CD4-positive, alpha-beta memory T cell (primary cell): ENCODE results near the gene CCSER1. TPM values are rescaled to one million over a fixed set of nuclear protein-coding genes. Genes with fewer than 3 reads are reported as not detected.

Experiments used
- CTCF ChIA-PET: fragments of 350-600 bp; sonication (Branson Sonifier 250); formaldehyde crosslinking; loops from one replicate; lab custom pipeline; 2021; ENCODE audit warnings: inconsistent platforms; ENCODE audit not compliant: partially characterized antibody; lab: Charles Lee
- POLR2A ChIA-PET: fragments of 350-600 bp; sonication (Branson Sonifier 250); formaldehyde crosslinking; loops from one replicate; lab custom pipeline; 2021; ENCODE audit not compliant: partially characterized antibody; lab: Charles Lee
- DNase-seq, 5 donors: peaks; one replicate each; pipeline versions ENCODE4 v3.0.0 to v3.0.0-alpha.2; 2020 to 2022; ENCODE audit warnings: mixed read lengths in 1 of 5
- H3K27ac ChIP-seq: one replicate; pipeline ENCODE4 v1.7.0; 2013; ENCODE audit warnings: low read depth, low read length
- H3K27me3 ChIP-seq: 2 replicates; pipeline ENCODE4 v1.7.0; 2013; ENCODE audit warnings: mild to moderate bottlenecking, low read length, moderate library complexity; ENCODE audit not compliant: insufficient read depth
- H3K36me3 ChIP-seq: 2 replicates; pipeline ENCODE4 v1.7.0; 2013; ENCODE audit warnings: mild to moderate bottlenecking, low read length, moderate library complexity; ENCODE audit not compliant: insufficient read depth
- H3K4me1 ChIP-seq: 2 replicates; pipeline ENCODE4 v1.7.0; 2013; ENCODE audit warnings: mild to moderate bottlenecking, low read length, moderate library complexity; ENCODE audit not compliant: insufficient read depth
- H3K4me3 ChIP-seq, 2 donors: one replicate each; pipeline ENCODE4 v1.7.0; 2013; ENCODE audit warnings: low read length in 2 of 2, mild to moderate bottlenecking in 1 of 2
- H3K9me3 ChIP-seq, 2 donors: one replicate each; pipeline ENCODE4 v1.7.0; 2013; ENCODE audit warnings: low read length in 2 of 2, control low read depth in 1 of 2; ENCODE audit not compliant: control insufficient read depth in 1 of 2
- H3K27ac Mint-ChIP-seq, 7 donors: one replicate each; pipeline ENCODE4 v1.8.0; 2020 to 2021; ENCODE audit warnings: mixed read lengths in 7 of 7, mild to moderate bottlenecking in 6 of 7, inconsistent platforms in 3 of 7, moderate library complexity in 3 of 7
- H3K27me3 Mint-ChIP-seq, 2 donors: one replicate each; pipeline ENCODE4 v1.8.0; 2020 to 2021; ENCODE audit warnings: mixed read lengths in 2 of 2
- H3K36me3 Mint-ChIP-seq, 2 donors: one replicate each; pipeline ENCODE4 v1.8.0; 2020 to 2021; ENCODE audit warnings: mixed read lengths in 2 of 2, inconsistent platforms in 1 of 2, mild to moderate bottlenecking in 1 of 2
- H3K4me1 Mint-ChIP-seq, 4 donors: one replicate each; pipeline ENCODE4 v1.8.0; 2020 to 2021; ENCODE audit warnings: mixed read lengths in 4 of 4, mild to moderate bottlenecking in 1 of 4
- H3K4me3 Mint-ChIP-seq, 8 donors: one replicate each; pipeline ENCODE4 v1.8.0; 2020 to 2021; ENCODE audit warnings: mixed read lengths in 8 of 8, mild to moderate bottlenecking in 7 of 8, moderate library complexity in 6 of 8, inconsistent platforms in 3 of 8
- H3K9me3 Mint-ChIP-seq, 8 donors: one replicate each; pipeline ENCODE4 v1.8.0; 2020 to 2021; ENCODE audit warnings: mixed read lengths in 8 of 8, mild to moderate bottlenecking in 5 of 8, inconsistent platforms in 3 of 8, moderate library complexity in 1 of 8
- intact Hi-C: fragments of 100-400 bp; cut with micrococcal nuclease; formaldehyde crosslinking; loops from one replicate; pipeline ENCODE4 v1.15.1; 2023
- polyA plus RNA-seq, 2 donors: library from polyadenylated mRNA; unstranded; fragments of 300-500 nt; fragmentation: Illumina TruSeq; gene quantifications; one replicate each; pipeline ENCODE4 v1.2.3, GENCODE V29; 2021
- total RNA-seq, 2 experiments: library from RNA; stranded (reverse); gene quantifications; one replicate each; pipeline ENCODE4 v1.2.3, GENCODE V29; 2021

CCSER1 gene
- total and polyA plus RNA-seq, 4 experiments from 2014 or later, result 0.47 to 2.0 (median 1.7) TPM; not detected in 1

DNA sequence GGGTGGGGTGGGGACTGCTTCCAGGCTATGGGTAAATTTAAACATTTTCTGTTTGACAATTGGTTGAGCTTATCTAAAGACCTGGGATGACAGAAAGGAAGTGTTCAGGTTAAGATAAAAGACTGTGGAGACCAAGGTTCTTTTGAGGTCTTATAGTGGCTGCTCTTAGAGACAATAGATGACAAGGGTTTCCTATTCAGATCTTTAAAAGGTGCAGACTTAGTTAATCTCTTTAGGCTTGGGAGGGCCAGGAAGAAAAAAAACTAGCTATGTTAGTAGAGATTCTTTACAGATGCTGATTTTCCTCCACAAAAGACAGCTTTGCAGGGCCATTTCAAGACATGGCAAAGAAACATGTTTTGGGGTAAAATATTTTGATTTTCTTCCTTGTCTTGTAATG lies 972.5 kb downstream of the CCSER1 start:
- Histone ChIP-seq H3K4me1 (no peaks in the 10 kb centered on the region), H3K36me3 (no peaks in the 10 kb centered on the region), H3K4me3 (no peak overlapping the region), H3K27me3 (no peaks in the 10 kb centered on the region), H3K9me3 (no peaks in the 10 kb centered on the region), H3K27ac (no peak overlapping the region)
- no peak for DNase-seq
- Mint-ChIP-seq H3K4me1 (no peaks in the 10 kb centered on the region), H3K9me3 (peaks cover 2 to 24% (median 11%) of the 10 kb centered on the region in 8 donors), H3K27ac (no peak overlapping the region), H3K36me3 (no peaks in the 10 kb centered on the region), H3K27me3 (no peaks in the 10 kb centered on the region), H3K4me3 (no peak overlapping the region)
- intact Hi-C loops, result no loop called here
- ChIA-PET CTCF (no interaction called here), POLR2A (no interaction called here)

DNA sequence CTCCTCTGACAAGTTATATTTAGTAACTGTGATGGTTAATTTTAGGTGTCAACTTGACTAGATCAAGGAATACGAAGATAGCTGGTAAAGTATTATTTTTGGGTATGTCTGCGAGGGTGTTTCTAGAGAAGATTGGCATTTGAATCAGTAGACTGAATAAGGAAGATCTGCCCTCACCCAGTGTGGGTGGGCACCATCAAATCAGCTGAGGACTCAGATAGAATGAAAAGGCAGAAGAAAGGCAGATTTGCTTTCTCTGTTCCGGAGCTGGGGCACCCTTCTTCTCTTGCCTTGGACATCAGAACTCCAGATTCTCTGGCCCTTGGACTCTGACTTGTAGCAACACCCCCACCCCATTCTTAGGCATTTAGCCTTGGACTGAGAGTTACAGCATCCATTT lies 981.6 kb downstream of the CCSER1 start:
- H3K27ac Mint-ChIP-seq, result no peak overlapping the region

DNA sequence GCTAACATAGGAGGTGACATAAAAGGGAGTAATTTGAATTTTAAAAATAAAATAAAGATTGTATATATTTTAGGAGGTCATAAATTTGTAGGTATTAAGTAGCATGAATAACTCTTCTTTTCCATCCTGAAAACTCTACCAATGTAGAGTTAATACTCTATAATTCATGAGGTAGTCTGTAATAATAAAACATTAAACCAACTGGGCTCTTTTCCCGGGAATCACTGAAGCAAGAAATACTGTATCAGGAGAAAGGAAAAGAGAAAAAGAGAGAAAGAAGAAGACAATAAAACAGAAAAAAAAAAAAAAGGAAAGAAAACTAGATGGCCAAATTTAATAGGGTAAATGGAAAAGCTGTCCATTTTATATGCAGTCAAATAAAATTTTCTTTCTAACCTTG lies 984.4 kb downstream of the CCSER1 start:
- H3K9me3 ChIP-seq, result no peaks in the 10 kb centered on the region
- Mint-ChIP-seq H3K9me3 (peaks cover 2 to 10% (median 6%) of the 10 kb centered on the region in 8 donors), H3K27ac (no peak overlapping the region), H3K36me3 (no peaks in the 10 kb centered on the region), H3K27me3 (no peaks in the 10 kb centered on the region), H3K4me3 (no peak overlapping the region), H3K4me1 (no peaks in the 10 kb centered on the region)
- POLR2A ChIA-PET, result no interaction called here
- CTCF ChIA-PET, result no interaction called here
- no peaks in the 10 kb centered on the region for H3K27me3 ChIP-seq
- H3K4me1 ChIP-seq, result no peaks in the 10 kb centered on the region
- H3K27ac ChIP-seq, result no peak overlapping the region
- no peak for DNase-seq
- H3K4me3 ChIP-seq, result no peak overlapping the region
- no peaks in the 10 kb centered on the region for H3K36me3 ChIP-seq
- intact Hi-C loops, result no loop called here

More for the DNA sequence above, 981.6 kb downstream of the CCSER1 start:
- POLR2A ChIA-PET, result no interaction called here
- CTCF ChIA-PET, result no interaction called here
- Histone ChIP-seq H3K9me3 (no peaks in the 10 kb centered on the region), H3K4me1 (no peaks in the 10 kb centered on the region), H3K36me3 (no peaks in the 10 kb centered on the region), H3K4me3 (no peak overlapping the region), H3K27me3 (no peaks in the 10 kb centered on the region), H3K27ac (no peak overlapping the region)
- DNase-seq, result no peak
- Mint-ChIP-seq H3K4me1 (no peaks in the 10 kb centered on the region), H3K9me3 (peaks cover 4 to 23% (median 14%) of the 10 kb centered on the region in 8 donors), H3K36me3 (peaks cover 0 to 1% of the 10 kb centered on the region in 2 donors), H3K4me3 (no peak overlapping the region), H3K27me3 (no peaks in the 10 kb centered on the region)
- intact Hi-C loops, result no loop called here

DNA sequence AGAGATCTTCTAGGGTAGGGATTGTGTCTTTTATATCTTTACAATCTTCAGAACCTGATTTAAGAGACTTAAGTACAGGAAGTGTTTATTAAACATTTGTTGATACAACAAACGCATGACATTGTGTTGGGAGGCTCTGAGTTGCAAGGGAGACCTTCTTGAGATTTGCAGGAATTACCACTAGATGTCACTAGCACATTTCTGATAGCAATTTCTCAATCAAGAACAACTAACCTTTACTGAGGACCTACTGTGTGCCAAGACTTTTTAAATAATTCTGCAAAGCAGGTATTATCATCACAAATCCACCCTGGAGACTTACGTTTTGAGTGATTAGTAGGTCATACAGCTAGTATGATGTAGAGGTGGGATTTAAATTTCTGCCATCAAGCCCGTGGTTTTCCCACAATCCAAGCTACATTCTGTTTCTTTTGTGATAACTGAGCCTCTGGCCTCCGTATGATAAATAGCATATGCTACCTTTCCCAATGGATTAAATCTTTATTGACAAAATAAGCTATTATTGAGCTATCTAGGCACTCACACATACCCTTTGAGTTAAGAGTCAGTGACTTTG lies 986.0 kb downstream of the CCSER1 start:
- Histone ChIP-seq H3K27ac (no peak overlapping the region), H3K9me3 (no peaks in the 10 kb centered on the region), H3K4me1 (no peaks in the 10 kb centered on the region), H3K36me3 (no peaks in the 10 kb centered on the region), H3K4me3 (no peak overlapping the region), H3K27me3 (no peaks in the 10 kb centered on the region)
- CTCF ChIA-PET, result no interaction called here
- Mint-ChIP-seq H3K27ac (no peak overlapping the region), H3K4me1 (no peaks in the 10 kb centered on the region), H3K4me3 (no peak overlapping the region), H3K27me3 (no peaks in the 10 kb centered on the region), H3K36me3 (no peaks in the 10 kb centered on the region), H3K9me3 (peaks cover 0 to 7% (median 3%) of the 10 kb centered on the region in 8 donors)
- POLR2A ChIA-PET, result no interaction called here
- no peak for DNase-seq
- intact Hi-C loops, result no loop called here

DNA sequence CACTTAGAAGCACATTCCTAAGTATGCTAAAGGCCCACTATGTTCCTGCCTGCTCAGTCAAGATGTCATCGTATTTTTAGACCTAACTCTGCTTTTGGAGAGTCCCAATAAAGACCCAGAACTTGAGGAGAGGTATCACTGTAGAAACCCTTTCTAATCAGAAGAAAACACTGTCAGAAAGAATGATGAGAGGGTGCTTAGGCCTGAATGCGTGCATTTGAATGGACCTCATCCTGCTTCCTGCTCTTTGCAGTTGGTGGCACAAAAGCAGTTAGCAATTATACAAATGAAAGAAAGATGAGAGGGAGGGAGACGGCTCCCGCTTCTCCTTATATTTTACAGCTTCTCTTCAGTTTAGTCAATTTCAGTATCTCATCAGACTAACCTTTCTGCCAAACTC lies 987.2 kb downstream of the CCSER1 start:
- no peaks in the 10 kb centered on the region for H3K9me3 ChIP-seq
- intact Hi-C loops, result no loop called here
- DNase-seq, result no peak
- H3K4me1 ChIP-seq, result no peaks in the 10 kb centered on the region
- CTCF ChIA-PET, result no interaction called here
- Mint-ChIP-seq H3K36me3 (no peaks in the 10 kb centered on the region), H3K4me3 (no peak overlapping the region), H3K9me3 (peaks cover 0 to 7% (median 3%) of the 10 kb centered on the region in 8 donors), H3K27me3 (no peaks in the 10 kb centered on the region), H3K27ac (no peak overlapping the region), H3K4me1 (no peaks in the 10 kb centered on the region)
- POLR2A ChIA-PET, result no interaction called here
- H3K27ac ChIP-seq, result no peak overlapping the region
- no peaks in the 10 kb centered on the region for H3K27me3 ChIP-seq
- no peaks in the 10 kb centered on the region for H3K36me3 ChIP-seq
- no peak overlapping the region for H3K4me3 ChIP-seq

DNA sequence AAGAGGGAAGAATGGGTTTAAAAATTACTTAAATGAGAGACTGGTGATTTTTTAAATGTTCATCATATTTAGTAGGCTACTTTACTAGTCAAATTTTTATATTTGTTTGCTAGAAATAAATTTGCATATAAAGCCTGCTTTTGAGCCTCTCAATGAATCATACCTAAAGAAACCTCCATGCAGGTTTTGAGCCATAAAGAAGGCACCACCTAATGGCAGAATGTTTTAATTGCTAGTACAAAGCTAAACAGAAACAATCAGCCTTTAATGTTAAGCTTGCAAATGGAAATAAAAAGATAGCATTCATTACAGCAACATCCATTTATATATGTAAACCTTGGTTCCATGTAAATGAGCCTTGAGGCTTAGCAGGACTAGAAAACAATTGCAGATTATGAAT lies 989.7 kb downstream of the CCSER1 start:
- H3K4me1 ChIP-seq, result no peaks in the 10 kb centered on the region
- ChIA-PET POLR2A (no interaction called here), CTCF (no interaction called here)
- Mint-ChIP-seq H3K4me3 (no peak overlapping the region), H3K4me1 (no peaks in the 10 kb centered on the region), H3K27ac (no peak overlapping the region), H3K27me3 (no peaks in the 10 kb centered on the region), H3K36me3 (no peaks in the 10 kb centered on the region), H3K9me3 (peaks cover 0 to 8% (median 3%) of the 10 kb centered on the region in 8 donors)
- H3K9me3 ChIP-seq, result no peaks in the 10 kb centered on the region
- H3K27me3 ChIP-seq, result no peaks in the 10 kb centered on the region
- DNase-seq, result no peak
- intact Hi-C loops, result no loop called here
- H3K36me3 ChIP-seq, result no peaks in the 10 kb centered on the region
- H3K27ac ChIP-seq, result no peak overlapping the region
- no peak overlapping the region for H3K4me3 ChIP-seq

DNA sequence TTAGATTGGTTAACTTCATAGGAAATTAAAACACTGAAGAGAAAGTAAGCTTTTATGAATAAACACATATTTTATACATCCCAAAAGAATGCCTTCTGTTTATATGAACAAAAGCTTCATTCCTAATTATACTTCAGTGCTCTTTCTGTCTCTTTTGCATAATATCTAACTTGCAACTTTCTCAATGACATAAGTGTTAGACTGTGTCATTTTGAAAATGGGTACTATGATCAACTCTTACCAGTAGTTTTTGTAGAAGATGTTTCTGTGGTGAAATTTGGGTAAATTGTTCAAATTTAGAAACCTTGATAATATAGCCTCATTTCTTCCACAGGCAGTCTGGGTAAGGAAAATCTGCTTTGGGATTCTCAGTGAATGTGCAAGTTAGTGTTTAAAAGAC lies 991.4 kb downstream of the CCSER1 start:
- CTCF ChIA-PET, result no interaction called here
- no peaks in the 10 kb centered on the region for H3K4me1 Mint-ChIP-seq
- H3K4me3 Mint-ChIP-seq, result no peak overlapping the region
- no peak for DNase-seq
- no peaks in the 10 kb centered on the region for H3K36me3 Mint-ChIP-seq
- no peaks in the 10 kb centered on the region for H3K36me3 ChIP-seq
- H3K9me3 Mint-ChIP-seq, result peaks cover 0 to 8% (median 1%) of the 10 kb centered on the region in 8 donors
- H3K9me3 ChIP-seq, result no peaks in the 10 kb centered on the region
- no peak overlapping the region for H3K27ac ChIP-seq
- POLR2A ChIA-PET, result no interaction called here
- H3K4me3 ChIP-seq, result no peak overlapping the region
- H3K27me3 Mint-ChIP-seq, result no peaks in the 10 kb centered on the region
- intact Hi-C loops, result no loop called here
- no peaks in the 10 kb centered on the region for H3K4me1 ChIP-seq
- H3K27me3 ChIP-seq, result no peaks in the 10 kb centered on the region
- H3K27ac Mint-ChIP-seq, result no peak overlapping the region

DNA sequence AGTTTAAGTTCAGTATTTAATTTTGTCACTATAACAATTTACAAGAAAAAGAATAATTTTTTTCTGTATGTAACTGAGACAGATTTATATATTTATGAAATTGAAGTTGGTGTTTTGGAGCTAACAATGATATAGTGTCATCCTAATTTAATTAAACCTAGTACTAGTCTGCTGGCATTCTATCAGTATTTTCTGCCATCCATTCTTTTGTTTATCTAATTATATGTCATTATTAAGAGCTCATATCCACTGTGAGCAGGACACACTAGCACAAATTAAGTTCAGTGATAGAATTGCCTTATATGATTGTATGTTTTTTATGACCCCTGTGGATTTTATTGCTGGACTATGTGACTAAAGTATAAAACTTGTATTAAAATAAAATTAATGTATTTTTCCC lies 996.5 kb downstream of the CCSER1 start:
- H3K9me3 Mint-ChIP-seq, result peaks cover 0 to 5% (median 0%) of the 10 kb centered on the region in 8 donors
- no peak overlapping the region for H3K4me3 ChIP-seq
- no peaks in the 10 kb centered on the region for H3K36me3 ChIP-seq
- no peak overlapping the region for H3K27ac ChIP-seq
- ChIA-PET CTCF (no interaction called here), POLR2A (no interaction called here)
- no peak overlapping the region for H3K27ac Mint-ChIP-seq
- no peak for DNase-seq
- no peaks in the 10 kb centered on the region for H3K4me1 Mint-ChIP-seq
- no peaks in the 10 kb centered on the region for H3K27me3 Mint-ChIP-seq
- no peaks in the 10 kb centered on the region for H3K27me3 ChIP-seq
- H3K4me3 Mint-ChIP-seq, result no peak overlapping the region
- no peaks in the 10 kb centered on the region for H3K4me1 ChIP-seq
- H3K9me3 ChIP-seq, result no peaks in the 10 kb centered on the region
- H3K36me3 Mint-ChIP-seq, result no peaks in the 10 kb centered on the region
- intact Hi-C loops, result no loop called here
